GM12864 (cell line): ENCODE results near the gene GALNTL6.

Experiments
- DNase-seq: peaks from one replicate; pipeline ENCODE4 v3.0.0-alpha.2; 2011; ENCODE audit warnings: low read depth
- H3K4me3 ChIP-seq: 2 replicates; pipeline ENCODE4 v1.5.1; 2011; ENCODE audit warnings: mild to moderate bottlenecking, low read depth, low read length, control low read depth
- TF ChIP-seq, protein P1 (sequence below): IDR thresholded peaks from 2 replicates; pipeline ENCODE4 v1.5.1; 2011; ENCODE audit warnings: low read depth, mild to moderate bottlenecking, moderate library complexity, low read length, control low read depth, inconsistent platforms; ENCODE audit errors: missing control alignments

The GALNTL6 gene

DNA sequence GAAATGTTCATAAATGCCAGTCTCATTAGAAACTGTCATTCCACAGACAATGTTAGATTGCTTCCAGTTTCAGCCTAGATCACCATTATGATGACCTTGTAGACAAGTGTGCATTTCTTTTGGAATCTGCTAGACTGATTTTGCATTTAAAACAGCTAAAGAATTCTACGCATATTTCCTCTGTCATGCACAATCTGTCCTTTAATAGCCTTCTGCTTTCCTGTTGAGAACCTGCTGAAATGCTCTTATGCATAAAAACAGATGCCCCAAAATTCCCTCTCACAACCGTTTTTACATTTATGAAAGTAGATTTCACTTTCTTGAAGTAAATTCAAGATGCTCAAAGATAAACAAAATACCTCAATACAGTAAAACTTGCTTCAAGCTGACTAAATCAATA, 673.3 kb downstream of the GALNTL6 start:
- H3K4me3 ChIP-seq = no peak overlapping the region
- no peak for DNase-seq
- TF ChIP-seq, protein P1, sequence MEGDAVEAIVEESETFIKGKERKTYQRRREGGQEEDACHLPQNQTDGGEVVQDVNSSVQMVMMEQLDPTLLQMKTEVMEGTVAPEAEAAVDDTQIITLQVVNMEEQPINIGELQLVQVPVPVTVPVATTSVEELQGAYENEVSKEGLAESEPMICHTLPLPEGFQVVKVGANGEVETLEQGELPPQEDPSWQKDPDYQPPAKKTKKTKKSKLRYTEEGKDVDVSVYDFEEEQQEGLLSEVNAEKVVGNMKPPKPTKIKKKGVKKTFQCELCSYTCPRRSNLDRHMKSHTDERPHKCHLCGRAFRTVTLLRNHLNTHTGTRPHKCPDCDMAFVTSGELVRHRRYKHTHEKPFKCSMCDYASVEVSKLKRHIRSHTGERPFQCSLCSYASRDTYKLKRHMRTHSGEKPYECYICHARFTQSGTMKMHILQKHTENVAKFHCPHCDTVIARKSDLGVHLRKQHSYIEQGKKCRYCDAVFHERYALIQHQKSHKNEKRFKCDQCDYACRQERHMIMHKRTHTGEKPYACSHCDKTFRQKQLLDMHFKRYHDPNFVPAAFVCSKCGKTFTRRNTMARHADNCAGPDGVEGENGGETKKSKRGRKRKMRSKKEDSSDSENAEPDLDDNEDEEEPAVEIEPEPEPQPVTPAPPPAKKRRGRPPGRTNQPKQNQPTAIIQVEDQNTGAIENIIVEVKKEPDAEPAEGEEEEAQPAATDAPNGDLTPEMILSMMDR = no peak

DNA sequence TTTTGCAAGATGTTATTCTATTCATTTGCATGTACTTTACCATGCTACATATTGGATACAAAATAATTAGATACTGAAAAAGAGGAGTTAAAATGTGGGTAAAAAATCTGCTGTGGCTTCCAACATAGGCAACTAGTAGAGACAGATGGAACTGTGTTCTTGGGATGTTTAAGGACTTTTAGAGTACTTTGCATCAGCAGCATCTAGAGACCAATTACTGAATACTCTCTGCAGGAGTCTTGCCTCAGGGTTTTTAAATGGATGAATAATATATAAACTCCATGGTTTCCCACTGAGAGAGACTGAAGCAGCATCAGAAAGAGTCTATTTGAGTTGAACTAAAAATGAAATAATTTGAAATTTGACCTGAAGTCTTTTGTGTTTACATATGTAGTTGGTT, 676.7 kb downstream of the GALNTL6 start:
- DNase-seq = no peak
- no peak overlapping the region for H3K4me3 ChIP-seq
- TF ChIP-seq, protein P1 = no peak

DNA sequence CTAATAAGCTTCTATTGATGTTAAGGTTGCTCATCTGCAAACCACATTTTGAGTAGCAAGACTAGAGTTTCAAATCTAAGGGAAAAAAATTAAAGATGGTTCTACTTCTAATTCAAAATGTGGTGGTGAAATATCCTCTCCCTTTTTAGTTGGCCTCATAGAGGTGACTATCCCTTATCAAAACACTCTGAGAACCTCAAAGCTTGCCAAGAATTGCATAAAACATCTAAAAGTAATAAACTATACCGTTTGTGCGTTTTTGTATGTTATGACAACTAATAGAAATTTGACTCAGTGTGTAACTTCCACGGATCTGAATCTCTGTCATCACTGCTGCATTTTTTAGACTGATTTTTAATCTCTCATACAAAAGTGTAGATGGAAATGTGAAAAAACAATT, 682.6 kb downstream of the GALNTL6 start:
- TF ChIP-seq, protein P1 = no peak
- H3K4me3 ChIP-seq = no peak overlapping the region
- DNase-seq = no peak

DNA sequence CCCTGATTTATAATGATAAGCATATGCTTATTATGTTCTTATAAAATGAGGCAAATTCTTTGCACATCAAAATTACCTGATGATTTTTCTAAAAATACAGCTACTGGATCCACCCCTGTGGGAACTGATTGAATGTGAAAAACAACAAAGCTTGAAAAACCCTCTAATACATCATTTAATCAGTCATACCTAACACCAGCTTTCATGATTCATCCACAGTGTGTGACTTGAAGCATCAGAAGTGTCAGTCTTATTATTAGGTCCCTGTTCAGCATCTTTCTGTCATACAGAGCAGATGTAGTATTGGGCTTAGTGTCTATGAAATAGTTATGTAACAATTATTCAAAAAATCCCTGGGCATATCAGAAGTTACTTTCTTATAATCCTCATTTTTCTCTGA, 684.1 kb downstream of the GALNTL6 start:
- no peak for DNase-seq
- no peak overlapping the region for H3K4me3 ChIP-seq
- TF ChIP-seq, protein P1 = no peak

DNA sequence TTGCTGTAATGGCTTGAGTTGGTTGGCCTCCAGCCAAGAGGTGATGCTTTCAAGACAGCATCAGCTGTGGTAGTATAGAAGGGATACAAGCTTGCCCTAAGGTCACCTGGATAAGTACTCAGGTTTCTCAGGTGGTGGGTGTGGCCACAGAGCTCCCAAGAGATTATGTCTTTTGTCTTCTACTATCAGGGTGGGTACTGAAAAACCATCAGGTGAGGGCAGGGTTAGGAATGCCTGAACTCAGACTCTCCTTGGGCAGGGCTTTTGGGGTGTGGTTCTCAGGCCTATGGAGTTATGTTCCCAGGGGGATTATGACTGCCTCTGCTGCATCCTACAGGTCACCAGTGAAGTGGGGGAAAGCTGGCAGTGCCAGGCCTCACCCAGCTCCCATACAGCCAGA, 700.8 kb downstream of the GALNTL6 start:
- TF ChIP-seq, protein P1 = no peak
- no peak overlapping the region for H3K4me3 ChIP-seq
- no peak for DNase-seq

DNA sequence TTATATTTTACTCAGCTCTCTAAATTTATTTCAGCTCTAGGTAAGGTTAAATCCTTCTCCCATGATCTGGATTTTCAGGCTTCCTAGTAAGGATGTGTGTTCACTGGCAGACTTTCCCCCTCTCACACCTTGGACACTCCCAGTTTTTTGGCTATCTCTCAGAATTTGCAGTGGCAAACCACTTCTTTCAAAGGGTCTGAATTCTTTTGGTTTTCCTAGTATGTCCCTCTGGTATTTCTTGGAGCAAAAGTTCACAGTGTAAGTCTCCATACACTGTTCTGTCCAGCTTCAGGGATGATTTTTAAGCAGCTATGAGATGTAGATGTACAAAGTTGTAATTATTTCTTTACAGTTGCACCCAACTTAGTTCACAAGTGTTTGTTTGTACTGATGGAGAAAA, 701.6 kb downstream of the GALNTL6 start:
- TF ChIP-seq, protein P1 = no peak
- DNase-seq = no peak
- no peak overlapping the region for H3K4me3 ChIP-seq

DNA sequence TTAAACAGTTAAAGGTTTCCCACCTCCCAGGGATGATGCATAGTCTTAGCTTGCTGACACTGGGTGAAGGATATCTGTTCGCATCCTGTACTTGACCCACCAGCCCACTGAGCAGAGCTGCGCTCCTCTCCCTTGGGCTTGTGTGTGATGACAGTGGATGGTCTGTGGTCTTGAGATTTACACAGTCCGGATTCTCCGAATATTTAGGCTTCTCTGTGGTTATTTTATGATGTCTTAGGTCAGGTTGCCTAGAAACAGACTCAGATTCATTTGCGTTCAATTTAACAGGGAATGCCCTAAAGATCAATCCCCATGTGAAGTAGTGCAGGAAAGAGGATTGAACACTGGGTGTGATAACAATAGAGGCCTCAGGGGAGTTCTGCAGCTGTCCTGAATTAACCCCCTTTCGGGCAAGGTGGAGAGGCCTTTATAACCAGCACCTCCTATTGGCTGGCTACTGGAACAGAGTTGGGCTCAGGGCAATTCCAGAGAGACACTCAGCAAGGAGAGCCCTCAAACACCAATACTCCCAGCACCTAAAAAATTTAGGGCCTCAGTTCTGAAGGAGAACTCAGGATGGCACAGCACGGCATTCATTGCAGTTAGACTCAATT, 702.2 kb downstream of the GALNTL6 start:
- TF ChIP-seq, protein P1 = no peak
- no peak overlapping the region for H3K4me3 ChIP-seq
- DNase-seq = no peak
